GM12873 (cell line): ENCODE data around the gene EHD2.

Experiments used
- TF ChIP-seq, protein P1 (sequence below): IDR thresholded peaks from 2 replicates; pipeline ENCODE4 v1.5.1; 2012; ENCODE audit warnings: low read depth, mild to moderate bottlenecking, moderate library complexity, low read length, control low read depth; ENCODE audit not compliant: insufficient read depth; ENCODE audit errors: missing control alignments

The EHD2 gene

GRCh38 chr19:47725759-47726401 is 12.7 kb downstream of the EHD2 start:
- TF ChIP-seq, protein P1, sequence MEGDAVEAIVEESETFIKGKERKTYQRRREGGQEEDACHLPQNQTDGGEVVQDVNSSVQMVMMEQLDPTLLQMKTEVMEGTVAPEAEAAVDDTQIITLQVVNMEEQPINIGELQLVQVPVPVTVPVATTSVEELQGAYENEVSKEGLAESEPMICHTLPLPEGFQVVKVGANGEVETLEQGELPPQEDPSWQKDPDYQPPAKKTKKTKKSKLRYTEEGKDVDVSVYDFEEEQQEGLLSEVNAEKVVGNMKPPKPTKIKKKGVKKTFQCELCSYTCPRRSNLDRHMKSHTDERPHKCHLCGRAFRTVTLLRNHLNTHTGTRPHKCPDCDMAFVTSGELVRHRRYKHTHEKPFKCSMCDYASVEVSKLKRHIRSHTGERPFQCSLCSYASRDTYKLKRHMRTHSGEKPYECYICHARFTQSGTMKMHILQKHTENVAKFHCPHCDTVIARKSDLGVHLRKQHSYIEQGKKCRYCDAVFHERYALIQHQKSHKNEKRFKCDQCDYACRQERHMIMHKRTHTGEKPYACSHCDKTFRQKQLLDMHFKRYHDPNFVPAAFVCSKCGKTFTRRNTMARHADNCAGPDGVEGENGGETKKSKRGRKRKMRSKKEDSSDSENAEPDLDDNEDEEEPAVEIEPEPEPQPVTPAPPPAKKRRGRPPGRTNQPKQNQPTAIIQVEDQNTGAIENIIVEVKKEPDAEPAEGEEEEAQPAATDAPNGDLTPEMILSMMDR = no peak

DNA sequence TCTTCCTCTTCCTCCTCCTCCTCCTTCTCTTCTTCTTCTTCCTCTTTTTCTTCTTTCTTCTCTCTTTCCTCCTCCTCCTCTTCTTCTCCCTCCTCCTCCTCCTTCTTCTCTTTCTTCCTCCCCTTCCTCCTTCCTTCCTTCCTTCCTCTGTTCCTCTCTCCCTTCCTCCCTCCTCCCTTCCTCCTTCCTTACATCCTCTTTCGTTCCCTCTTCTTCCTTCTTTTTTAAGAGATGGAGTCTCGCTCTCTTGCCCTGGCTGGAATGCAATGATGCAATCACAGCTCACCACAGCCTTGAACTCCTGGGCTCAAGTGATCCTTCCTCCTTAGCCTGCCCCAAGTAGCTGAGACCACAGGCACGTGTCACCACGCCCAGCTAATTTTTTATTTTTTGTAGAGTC is 13.2 kb downstream of the EHD2 start:
- TF ChIP-seq, protein P1 = no peak

GRCh38 chr19:47729468-47729798 is 16.2 kb downstream of the EHD2 start:
- TF ChIP-seq, protein P1 = no peak

- TF ChIP-seq, protein P1 = no peak
Measured at GRCh38 chr19:47729799-47730520, 16.7 kb downstream of the EHD2 start.

DNA sequence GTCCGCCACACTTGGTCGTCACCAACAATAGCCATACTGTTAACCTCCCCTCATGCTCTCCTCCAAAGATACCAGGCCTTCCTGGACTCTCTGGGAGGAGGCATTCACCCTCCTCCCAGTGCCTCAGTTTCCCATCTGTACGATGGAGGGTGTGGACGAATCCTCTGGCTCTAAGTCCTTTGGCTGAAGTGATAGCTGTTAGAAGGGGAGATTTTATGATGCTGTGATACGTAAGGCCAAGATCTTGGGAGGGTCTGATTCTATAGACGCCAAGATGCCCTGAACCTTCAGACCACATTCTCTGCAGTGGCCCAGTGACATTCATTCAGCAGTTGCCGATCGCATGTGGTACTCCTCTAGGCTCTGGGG is 17.3 kb downstream of the EHD2 start:
- TF ChIP-seq, protein P1 = no peak

DNA sequence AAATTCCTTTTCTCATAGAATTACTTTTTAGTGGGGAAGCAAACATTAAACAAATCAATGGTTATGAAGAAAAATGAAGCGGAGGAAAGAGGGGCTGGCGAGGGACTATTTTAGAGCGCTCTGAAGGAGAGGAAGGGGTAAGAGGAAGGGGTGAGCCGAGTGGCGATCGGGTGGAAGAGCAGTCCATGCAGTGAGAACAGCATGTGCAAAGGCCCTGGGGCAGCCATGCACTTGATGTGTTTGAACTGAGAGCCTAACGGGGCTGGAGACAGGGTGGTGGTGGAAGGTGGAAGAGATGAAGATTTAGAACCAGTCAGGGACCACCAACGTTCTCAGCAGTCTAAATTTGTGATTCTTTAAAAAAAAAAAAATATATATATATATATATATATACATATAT is 17.7 kb downstream of the EHD2 start:
- TF ChIP-seq, protein P1 = no peak

GRCh38 chr19:47735131-47735530 is 21.9 kb downstream of the EHD2 start:
- TF ChIP-seq, protein P1 = no peak
